Amniotic stem cell (primary cell): ENCODE results near the gene DLG2.

Experiments
- DNase-seq: peaks from one replicate; lab custom pipeline; 2025; lab: John Stamatoyannopoulos, UW

The DLG2 gene

DNA sequence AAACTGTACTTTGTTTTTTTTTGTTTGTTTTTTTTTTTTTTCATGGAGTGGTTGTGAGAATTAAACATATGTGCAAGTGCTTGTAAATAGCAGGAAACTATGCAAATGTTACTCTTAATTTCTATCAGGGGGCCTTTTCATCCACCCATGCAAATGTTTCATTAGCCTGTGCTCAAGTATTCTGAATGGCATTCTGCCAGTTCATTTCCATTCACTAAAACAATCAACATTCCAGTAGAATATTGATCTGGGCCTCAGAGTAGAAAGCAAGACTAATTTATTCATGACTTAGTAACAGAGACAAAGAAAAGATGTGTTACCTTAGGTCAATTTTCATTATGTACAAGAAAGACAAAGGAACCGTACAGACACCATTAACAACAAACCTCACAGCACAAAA, 971.4 kb downstream of the DLG2 start:
- DNase-seq = no peak

DNA sequence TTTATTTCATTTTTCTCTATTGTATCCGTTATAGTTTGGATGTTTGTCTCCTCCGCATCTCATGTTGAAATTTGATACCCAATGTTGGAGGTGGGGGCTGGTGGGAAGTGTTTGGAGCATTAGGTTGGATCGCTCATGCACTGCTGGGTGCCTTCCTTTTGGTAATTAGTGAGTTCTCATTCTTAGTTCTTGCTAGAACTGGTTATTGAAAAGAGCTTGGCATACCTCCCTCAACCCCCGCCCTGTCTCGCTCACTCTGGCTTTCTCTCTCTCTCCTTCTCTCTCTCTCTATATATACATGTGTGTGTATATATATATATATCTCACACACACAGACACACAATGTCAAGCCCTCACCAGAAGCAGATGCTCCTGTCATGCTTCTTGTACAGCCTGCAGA, 978.7 kb downstream of the DLG2 start:
- no peak for DNase-seq

DNA sequence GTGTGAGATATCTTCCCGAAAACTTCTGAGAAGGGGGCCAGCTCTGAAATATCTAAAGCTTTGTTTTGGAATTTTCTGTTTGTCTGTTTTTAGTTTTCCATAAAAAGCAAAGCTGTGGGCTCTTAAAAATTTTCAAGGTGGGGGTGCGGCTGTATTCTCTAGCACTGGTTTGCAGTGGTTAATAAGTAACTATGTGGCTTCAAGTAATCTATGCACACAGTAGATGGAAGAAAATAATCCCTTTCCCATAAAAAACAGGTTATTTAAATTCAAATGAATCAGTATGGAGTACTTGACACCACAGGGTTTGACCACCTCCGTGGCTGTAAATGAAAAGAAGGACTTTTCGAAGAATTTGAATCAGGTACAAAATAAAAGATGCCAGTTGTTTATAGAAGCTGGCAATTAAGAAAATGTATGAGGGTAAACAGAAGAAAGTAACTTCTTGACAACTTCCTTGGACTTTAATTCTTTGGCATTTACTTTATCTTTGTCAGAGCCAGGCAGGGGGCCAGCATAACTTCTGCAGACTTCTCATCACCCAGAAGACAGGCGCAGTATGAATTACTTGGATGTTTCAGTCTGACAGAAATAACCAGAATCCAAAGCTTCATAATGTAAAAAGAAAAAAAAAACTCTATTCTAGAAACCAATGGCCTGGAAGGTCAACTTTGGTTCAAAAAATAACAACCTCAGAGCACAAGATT, 981.0 kb downstream of the DLG2 start:
- no peak for DNase-seq

DNA sequence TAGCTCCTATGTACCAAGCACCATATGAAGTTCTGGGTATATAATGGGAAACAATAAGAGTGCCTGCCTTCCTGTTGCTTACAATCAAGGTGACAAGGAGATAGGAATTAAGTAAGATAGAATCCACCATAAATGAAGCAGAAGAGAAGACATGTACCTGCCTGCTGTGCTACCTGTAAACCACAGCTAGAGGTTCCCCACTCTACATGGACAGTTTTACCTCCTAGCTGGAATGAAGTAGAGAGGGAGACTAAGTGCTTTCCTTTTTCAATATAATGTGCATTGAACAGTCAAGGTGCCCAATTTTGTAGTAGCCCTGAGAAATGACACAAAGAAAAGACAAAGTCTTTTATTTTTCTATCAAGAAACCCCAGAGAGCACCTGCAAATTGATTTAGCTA, 984.6 kb downstream of the DLG2 start:
- DNase-seq = no peak

DNA sequence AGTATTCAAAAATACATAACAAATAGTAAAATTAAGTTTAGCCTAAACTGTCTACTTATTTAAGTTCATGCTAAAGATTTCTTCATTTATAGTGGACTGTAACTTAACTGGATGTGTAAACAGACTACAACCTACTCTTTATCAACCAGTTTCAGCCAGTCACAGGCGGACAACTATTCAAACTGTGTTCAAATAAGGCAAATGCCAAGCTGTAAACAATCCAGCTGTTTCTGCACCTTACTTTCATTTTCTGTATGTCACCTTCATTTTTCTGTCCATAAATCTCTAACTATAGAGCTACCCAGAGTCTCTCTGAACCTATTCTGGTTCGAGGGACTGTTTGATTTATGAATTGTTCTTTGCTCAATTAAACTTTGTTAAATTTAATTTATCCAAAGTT, 992.8 kb downstream of the DLG2 start:
- no peak for DNase-seq

DNA sequence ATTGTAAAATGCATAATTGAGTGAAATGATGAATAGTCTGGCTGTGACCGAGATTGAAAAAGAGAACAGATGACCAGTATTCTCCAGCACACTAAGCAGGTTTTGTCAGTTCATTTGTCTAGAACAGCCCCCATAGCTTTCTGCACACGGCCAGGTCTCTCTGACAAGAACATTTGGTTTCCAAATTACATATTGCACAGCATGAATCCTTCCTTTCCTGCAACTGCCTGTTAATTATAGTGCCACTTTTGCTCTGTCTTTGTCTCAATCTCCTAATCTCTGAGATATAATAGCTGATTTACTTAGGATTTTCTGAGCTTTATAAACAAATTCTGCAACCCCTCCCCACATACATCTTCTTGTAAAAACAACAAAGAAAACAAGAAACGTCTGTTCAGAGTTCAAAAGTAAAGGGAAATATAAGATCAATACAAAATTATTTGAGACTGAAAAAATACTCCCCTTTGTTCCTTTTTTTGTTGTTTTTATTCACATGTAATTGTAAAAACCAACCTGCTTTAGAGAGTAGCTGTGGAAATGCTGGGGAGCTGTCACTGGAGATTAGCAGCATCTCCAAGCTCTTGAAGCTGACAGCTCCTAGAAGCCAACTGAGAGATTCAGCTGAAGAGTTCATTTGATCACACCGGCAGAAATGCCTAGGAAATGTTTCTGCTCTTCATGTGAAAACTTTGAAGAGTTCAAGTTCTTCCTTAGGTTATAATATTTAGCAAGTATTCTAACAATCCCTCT, 998.1 kb downstream of the DLG2 start:
- no peak for DNase-seq

DNA sequence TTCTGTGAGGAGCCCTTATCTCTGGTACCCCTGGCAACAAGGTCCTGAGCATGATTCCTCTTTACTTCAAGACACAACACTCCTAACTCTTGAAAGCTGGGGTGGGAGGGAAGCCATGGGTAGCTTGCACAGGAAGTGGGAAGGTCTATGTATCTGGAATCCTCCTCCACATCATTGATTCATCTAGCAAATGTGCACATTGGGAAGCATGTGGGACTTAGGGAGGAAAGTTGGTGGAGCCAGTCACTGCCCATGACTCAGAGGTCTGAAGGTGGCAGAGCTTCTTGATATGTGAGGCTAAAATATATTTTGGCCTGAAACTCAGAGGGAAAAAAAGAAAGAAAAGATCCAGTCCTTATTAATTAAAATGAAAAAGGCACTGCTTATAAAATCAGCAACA, 1000.9 kb downstream of the DLG2 start:
- no peak for DNase-seq

DNA sequence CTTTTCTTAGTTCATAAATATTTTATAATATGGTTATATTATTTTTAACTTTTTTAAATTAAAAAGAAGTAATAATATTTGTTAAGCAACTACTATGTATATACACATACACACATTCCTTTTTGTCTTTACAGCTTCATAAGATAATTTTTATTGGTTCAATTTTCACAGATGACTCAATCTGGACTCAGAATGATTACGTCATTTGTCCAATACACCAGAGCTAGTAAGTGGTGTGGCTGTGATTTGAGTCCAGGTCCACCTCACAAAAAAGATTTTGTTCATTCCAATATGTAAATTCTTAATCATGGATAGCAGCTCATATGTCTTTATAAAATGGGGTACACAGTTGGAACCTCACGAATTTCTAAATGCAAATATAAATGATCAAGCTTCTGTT, 1014.5 kb downstream of the DLG2 start:
- no peak for DNase-seq

DNA sequence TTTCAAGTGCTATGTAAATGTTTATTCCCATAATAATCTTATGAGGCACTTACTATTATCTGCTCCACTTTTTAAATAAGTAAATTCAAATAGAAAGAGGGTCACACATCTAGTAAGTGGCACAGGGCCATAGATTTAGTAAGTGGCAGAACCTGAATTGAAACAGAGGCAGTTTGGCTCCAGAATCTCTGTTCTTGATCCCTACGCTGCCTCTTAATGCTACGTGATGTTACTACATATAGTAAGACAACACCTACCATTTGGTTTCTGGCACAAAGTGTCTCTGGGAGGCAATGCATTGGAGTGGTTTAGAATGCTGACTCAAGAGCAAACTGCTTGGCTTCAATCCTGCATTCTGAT, 1018.3 kb downstream of the DLG2 start:
- DNase-seq = no peak

DNA sequence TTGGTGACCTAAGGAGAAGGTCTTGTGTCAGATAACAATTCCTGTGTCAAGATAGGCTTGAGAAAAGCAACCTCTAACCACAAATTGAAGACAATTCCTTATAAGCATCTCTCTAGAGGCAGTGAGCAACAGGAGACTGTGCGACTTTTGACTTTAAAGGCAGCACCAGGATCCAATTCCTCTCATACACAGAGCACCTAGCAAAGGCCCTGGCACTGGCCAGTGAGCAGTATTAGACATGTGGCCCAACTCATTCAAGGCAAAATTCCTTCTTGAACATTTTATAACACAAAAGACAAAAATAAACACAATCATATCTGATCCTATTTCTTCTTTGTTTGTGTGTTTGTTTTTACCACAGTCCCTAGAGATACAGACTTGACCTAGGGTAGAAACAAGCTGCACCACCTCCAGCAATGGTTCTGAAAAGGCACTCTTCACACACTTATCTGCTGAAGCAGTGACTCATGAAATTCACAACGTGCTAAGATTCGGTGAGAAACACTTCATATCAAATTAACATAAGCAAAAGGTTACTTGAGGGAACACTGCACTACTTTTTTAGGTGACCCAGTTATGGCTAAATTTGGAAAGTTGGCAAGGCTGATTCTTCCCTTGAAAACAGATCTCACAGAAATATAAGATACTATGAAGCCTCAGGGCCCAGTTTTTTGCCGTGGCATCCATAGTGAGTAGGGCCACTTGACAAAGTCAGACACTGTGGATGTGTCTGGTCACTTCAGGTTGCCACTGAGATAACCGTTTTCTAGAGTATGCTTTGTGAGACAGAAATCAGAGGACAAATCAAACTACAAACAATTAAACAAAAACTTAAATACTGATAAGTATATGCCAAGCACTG, 1018.9 kb downstream of the DLG2 start:
- DNase-seq = no peak

DNA sequence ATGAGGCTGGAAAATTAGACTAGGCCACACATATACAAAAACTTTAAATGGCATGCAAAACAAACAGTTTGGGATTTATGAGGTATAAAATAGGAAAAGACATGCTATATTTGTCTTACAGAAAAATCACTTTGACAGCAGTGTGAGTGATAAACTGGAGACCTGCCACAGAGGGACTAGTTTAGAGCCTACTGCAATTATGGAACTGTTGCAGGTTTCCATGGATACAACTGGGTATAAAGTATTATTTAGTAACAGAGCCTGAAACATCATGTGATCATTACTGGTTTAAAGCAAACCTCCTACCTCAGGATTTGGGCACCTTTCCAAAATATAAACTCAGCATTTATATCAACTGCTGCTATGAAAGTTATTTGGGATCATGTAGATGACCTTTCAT, 1032.5 kb downstream of the DLG2 start:
- no peak for DNase-seq

DNA sequence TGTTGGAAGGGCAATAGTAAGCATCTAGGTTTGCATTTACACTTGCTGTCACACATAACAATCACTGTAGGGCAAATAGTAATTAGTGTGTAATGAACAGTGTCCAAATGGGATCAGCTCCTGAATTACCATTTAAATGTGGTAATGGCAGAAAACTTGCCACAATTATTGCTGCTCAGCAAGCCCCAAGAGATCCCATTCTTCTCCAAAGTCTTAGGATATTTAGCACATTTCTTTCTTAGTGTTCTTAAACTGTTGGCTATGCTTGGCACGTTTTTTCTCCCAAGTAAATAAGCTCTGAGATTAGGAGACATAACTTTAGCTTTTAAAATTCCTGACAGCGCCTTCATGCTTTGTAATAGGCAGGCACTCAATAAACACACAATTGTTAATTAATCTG, 1037.0 kb downstream of the DLG2 start:
- DNase-seq = no peak

DNA sequence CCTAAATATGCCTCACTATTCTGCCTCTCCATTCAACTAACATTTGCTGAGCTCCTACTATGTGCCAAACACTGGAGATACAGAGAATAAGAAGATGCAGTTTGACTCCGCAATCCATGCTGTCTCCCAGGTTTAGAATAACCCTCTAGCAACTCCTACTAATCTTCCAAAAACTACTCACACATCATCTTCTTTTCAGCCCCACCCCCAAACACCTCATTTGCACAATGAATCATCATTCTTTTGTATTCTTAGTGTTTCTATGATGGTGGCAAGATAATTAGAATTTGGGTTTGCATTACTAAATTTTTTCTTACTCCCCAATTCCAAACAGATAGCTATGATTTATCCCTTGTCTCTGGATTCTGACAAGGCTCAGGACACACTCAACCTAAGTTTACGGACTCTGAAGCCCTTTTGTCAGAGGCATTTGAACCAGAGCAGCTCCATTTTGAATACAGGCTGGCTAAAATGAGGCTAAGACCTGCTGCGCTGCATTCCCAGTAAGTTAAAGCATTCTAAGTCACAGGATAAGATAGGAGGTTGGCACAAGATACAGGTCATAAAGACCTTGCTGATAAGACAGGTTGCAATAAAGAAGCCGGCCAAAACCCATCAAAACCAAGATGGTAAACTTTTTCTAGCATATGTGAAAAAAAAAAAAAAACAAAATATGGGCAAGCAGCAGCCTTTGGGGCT, 1038.9 kb downstream of the DLG2 start:
- DNase-seq = no peak

DNA sequence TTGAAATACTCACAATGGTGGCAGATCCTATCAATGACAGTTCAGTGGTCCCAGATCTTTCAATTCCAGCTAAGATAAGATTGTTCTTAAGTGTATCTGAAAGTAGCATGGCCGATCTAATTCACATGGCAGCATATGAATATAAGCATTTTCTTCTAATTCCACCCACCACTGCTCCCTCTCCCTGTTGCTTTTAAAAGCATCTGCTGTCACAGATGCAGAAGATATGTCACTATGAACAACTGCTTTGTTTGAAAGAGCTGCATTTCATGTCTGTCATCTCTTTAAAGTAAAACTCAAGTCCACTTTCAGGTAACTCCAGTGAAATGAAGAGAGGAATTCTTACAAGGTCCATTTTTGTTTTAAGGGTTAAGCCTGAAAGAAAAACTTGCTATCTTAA, 1044.0 kb downstream of the DLG2 start:
- DNase-seq = no peak

DNA sequence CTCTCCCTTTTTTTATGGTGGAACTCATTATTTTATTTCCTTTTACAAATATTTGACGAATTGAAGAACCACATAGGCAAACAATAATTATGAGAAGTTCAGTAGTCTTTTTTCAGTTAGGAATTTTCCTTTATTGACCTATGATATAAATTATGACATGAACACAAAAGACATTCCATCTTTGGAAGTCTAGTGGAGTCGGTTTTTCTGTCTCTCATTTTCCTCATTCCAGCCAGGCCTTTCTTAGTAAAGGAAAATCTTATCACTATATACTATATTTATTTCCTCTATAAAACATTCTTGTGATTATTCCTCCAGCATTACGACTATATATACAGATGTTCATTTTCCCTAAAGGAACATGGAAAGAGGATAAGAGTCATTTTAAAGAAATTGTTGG, 1046.1 kb downstream of the DLG2 start:
- DNase-seq = no peak

DNA sequence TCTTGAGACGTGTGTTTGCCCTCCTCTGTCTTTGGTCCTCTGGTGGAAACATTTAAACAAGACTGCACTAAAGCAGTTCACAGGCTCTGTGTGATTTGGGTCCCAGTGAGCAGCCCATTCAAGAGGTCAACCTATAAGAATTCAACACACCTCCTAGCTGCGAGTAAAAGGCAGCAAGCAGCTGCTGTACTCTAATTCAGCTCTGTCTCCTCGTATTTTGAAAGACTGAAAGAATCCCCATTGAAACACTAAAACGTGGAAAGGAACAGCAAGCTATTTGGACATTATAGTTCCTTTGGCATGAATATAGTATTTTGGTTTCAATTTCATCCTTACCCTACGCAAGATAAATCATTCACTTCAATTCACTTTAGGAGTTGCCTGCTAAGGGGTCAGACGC, 1046.7 kb downstream of the DLG2 start:
- DNase-seq = no peak

DNA sequence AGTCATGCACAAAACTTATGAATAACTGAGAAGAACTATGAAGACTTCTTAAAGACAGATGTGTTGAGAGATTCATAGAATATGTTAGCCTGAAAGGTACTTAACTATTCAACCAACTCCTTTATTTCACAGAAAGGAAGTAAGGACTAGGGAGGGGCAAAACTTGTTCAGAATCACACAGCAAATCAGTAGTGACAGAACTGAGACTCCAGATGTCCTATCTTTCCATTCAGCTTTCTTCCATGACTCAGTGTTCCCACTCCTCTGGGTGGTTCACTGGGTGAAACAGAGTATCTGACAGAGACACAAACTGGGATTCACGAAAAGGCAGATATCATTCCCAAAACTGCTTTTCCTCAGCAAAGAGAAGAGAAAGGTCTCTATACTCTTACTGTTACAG, 1053.3 kb downstream of the DLG2 start:
- no peak for DNase-seq

DNA sequence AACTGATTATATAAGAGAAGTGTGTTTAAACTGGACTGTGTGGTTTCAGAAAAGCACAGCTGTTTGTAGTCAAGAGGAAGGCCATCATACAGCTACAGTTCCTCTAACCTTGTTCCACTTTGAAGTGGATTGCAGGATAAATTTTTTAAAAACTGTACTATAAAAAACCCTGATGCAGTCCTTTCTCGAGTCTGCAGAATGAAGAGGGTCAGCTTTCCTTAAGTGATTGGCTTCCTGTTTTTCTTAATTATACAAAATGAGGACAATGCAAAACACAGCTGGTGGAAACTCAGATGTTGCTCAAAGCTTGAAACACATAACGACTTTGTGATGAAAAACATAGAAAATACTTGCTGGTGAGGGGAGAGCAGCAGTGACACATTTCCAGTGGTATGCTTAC, 1060.5 kb downstream of the DLG2 start:
- DNase-seq = no peak

DNA sequence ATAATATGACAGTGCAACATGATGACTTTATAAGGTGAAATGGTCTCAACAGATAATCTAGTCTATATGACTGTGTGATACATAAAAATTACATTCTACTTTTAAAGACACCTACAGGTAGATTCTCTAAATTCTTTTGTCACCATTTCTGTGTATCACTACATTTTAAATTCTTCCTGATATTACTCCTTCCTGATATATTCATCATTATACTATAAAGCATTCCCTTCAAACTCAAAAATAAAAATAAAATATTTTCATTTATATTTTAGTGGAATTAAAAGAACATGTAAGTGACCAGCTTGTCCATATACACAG, 1062.3 kb downstream of the DLG2 start:
- DNase-seq = no peak

DNA sequence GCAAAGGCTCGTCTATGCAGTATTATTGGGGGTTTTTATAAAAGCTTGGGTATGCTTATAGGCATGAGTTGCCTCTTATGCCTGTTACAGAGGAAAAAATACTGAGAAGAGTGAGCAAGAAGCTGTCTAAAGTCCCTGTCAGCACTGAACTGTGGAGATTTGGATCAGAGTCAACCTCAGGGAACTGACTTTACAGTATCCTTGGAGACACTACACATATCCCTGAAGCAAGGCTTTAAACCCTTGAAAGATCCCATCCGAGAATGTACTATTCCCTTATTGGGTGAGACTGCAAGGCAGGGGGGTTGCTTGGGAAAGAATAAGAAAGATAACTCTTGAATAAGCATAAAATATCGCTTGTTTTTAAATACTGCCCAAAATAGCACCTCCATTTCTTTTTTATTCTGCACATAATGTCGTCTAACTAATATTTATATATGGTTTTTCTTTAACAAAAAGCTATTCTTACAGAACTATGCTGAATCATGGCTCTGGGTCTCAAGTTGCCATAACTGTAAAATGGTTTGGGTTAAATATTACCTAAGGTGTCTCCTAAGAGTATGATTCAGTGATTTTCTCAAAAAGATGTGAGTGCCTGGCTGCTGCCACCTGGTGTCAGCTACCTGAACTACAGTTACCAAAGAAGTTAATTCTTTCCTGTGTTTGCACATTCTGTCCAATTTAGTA, 1062.8 kb downstream of the DLG2 start:
- no peak for DNase-seq

DNA sequence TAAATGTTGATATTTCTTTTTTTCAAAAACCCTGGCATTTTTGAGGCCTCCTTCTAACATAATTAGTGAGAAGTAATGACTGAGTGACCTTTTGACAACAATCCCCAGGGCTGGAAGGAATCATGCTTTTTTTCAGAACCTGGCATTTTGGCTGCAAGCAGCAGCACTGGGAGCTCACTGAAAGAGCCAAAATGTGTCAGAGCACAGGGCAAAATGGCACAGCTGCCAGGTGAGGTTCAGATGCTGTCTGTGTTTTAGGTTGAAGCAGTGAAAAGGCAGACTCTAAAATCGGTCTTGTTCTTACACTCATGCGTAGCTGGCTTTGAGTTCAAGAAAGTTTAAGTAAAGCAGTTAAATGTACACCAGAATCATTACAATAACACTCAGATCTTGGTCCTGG, 1063.8 kb downstream of the DLG2 start:
- DNase-seq = no peak

DNA sequence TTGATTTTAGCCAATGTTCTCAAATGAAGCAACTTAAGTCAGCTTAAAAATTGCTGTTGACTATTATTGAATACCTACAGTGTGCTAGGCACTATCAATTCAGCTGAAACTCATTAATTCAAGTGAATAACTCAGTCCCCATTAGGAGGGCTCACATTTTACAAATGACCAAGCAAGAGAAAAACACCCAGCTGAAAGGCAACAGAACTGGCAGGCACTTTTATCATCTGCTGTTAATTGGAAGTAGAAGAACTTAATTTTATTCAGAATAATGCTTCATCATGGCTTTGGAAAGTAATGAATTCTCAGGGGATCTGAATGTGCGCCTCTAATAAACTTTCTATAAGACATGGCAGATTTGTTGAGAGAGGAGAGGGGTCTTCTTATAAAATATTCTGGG, 1066.9 kb downstream of the DLG2 start:
- no peak for DNase-seq
